Caki2 (cell line): Measurements from ENCODE around the gene PPP1CA. TPM values are rescaled to one million over a fixed set of nuclear protein-coding genes. Genes with fewer than 3 reads are reported as not detected.

Source experiments
- DNase-seq: peaks from one replicate; pipeline ENCODE4 v3.0.0-alpha.2; 2015; ENCODE audit warnings: low read depth
- in situ Hi-C: cut with HindIII; loops from 2 replicates; pipeline ENCODE4 v1.10.0; 2016; ENCODE audit warnings: low sequenced_read_pairs, low pct_unique_long_range_greater_than_20kb, mixed read lengths
- total RNA-seq: library from RNA; depleted of rRNA; stranded (reverse); fragments of >200 nt; shearing (Covaris generic); gene quantifications from 2 replicates; pipeline ENCODE4 v1.2.3, GENCODE V29; 2014; ENCODE audit warnings: low replicate concordance

Gene PPP1CA
- total RNA-seq, 1 experiment from 2014 or later, result 260 TPM

DNA sequence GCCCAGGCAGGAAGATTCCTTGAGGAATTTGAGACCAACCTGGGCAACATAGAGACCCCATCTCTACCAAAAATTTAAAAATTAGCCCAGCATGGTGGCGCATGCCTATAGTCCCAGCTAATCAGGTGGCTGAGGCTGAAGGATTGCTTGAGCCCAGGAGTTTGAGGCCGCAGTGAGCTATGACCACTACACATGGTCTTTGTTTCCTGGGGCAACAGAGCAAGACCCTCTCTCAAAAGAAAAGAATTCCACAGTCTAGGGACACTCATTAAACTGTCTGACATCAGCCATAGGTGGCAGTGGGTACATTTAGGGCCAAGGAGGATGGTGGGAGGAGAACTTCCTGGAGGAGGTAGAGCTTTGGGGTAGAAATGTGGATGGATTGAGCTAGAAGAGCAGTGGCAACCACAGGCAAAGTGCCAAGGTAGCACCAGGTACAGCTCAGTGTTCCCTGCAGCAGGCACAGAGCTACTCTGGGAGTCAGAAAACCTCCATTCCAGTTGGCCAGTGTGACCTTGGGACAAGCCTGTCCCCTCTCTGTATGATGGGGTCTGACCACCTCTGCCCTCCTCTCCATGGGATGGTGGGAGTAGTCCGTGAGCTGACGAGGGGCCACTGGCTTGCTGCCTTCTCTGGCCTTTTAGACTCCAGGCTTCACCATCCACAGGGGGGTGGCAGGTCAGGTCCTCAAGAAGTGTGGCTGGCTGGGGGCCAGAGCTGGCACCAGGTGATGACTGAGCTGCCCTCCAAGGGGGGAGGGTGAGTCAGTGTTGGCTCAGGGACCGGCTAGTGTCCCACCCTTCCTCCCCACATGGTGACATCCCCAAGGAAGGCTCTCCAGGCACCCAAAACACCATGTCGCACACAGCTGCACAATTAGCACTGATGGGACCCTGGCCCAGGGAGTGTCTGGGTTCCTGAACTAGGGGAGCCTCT, 24.5 kb downstream of the PPP1CA start:
- in situ Hi-C loops, result no loop called here
- peak; percentile 58 for DNase-seq

DNA sequence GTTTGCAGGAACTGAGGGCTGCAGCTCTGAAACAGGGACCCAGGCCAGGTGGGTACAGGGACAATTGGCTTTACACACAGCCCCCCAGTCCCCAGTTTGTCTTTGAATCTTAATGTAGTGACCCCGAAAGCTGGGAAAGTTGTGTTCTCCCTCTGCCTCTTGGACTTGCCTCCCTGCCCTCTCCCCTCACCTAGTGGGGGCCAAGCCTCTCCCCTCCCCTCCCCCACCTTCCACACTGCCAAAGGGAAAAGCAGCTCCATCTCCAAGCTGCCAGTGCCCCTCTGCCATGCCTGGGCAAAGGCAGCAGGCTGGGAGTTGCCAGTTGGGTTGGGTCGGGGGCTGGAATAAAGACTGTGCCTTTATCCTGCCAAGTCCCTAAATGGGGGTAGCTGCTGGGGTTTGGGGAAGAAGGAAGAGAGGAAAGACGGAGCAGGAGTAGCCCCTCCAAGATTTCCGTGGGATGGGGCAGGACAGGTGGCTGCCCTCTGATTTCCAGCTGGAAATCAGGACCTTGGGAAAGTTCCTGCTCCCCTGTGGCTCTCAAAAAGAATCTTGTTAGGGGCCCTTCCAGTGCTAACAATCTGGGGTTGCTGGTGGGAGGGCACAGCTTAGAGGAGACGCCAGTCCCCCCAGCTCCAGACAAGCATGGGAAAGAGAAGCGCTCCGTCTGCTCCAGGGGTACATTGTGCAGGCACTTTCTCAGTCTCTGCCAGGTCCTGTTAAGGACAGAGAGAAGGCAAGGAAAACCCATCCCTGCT, 25.4 kb downstream of the PPP1CA start:
- no peak for DNase-seq
- in situ Hi-C loops, result no loop called here

DNA sequence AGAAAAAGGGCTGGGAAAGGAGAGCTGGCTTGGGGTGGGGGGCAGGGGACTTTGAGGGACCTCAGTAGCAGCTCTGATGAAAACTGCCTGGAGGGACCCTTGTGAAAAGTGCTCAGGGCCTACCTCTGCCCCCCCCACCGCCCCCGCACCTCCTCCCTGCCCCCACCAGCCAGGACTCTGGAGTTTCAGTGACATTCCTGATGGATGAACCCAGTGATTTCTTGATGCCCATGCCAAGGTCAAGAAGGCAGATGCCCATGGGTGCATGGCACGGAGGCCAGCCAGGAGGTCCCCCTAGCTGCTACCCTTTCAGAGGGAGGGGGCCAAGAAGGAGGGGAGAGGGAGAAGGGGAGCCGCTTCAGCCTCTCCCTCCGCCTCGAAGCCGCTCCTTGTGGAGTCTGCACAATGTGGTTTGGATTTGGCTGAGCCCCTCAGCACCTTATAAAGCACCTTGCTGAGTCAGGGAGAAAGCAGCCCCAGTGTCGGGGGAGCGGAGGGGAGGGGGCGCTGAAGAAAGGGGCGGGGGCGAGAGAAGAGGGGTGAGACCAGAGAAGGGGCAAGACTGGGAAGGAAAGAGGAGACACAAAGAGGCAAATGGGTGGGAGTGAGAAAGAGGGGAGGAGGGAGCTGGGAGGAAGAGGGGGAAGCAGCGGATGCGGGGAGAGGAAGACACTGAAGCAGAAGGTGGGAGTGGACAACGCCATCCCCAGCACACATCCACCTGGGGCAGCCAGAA, 26.2 kb downstream of the PPP1CA start:
- no peak for DNase-seq
- in situ Hi-C loops, result no loop called here

DNA sequence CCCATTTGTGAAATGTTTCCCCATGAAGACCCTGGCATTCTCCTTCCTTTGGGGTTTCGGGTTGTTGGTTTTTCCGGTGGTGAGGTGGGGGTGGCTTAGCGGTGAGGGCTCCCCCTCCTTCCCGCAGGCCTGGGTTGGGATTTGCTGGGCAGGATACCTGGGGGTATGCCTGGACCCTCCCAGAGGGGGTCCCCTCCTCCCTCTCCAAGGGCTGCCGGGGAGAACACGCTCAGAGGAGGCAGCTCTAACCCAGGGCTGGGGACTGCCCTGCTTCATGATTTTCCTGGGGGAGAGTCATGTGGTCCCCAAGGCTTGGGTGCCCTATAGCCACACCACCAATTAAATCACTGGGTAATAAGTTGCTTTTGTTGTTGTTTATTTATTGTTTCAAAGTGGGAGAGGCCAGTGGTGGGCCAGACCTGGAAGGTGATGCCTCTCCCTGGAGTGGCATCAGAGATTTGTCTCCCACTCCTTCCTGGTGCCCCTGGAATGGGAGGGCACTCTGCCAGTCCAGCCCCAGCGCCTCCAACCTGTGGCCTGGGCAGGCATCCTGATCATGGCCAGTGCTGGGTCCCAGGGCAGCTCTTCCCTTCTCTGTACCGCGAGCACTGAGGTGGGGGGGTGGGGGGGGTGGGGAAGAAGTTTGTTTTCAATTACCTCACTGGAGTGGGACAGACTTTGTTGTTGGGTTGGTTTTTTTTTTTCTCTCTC, 26.9 kb downstream of the PPP1CA start:
- in situ Hi-C loops, result no loop called here
- DNase-seq, result peak; percentile 93

DNA sequence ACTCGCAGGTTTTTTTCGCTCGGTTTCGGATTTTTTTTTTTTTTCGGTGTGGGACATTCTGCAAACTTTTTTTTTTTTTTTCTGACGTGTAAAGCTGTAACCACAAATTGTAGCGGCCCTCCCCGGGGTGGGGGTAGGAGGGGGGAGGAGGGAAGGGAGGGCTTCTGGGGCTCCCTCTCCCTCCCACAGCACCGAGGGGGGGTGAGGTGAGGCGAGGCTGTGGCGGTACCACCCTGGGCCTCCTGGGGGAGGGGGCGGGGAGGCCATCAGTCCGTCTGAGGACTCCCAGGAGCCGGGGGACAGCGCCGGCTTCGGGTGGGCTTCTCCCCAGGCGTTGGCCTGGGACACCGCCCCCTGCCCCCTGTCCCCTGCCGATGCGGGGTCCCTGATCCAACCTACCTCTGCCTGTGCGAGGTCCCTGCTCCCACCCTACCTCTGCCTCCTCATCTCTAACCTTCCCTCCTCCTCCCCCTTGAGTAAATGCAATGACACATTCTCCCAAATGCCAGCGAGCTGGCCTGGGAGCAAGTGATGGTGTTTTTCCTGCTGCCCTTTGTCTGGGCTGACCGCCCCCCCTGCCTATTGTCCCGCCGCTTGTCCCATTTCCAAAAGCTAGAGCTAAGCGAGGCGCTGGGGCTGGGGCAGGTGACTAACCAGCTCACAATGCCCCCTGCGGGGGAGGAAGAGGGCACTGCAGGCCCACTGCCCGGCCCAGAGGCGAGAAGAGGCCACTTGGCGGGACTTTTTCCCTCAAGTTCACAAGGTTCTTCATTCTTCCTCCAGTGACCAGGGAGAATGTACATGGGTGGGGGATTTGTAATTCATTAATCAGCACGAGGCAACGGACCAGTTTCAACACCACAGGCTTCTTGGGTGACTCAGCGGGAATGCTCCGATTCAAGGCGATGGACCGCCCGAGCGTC, 27.7 kb downstream of the PPP1CA start:
- in situ Hi-C loops, result no loop called here
- peak; percentile 100 for DNase-seq

DNA sequence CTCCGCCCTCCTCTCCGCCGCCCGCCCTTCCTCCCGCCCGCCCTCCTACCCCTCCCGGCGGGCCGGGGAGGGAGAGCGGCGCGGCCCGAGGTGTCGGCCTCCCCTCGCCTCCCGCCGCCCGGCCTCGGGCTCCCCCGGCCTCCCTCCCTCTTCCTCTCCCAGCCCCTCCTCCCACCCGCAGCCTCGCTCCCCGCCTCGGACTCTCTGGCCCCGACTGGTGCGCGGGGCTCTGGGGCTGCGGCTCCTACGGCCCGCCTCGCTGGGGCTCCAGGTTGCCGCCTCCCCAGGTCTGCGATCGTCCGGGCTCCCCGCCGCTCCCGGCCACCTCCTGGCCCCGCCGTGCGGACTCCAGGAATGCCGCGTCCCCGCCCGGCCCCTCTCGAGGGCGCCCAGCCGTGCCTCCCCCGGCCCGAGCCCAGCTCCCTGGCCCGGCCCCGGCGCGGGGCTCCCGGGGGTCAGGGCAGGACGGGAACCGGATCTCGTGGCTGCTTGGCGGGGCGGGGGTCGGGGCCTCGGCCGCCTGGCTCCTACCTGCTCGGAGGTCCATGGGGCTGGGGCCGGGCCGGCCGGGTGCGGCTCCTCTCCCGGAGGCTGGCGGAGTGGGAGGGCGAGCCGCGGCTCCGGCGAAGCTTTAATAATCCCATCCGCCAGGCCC, 28.5 kb downstream of the PPP1CA start, which contains the start of gene CLCF1:
CLCF1 (minus strand) TSS at position 606 of the 655 bp plus-strand sequence; CDS start at position 547, 59 bp downstream.
- in situ Hi-C loops, result no loop called here
- DNase-seq, result peak; percentile 40

DNA sequence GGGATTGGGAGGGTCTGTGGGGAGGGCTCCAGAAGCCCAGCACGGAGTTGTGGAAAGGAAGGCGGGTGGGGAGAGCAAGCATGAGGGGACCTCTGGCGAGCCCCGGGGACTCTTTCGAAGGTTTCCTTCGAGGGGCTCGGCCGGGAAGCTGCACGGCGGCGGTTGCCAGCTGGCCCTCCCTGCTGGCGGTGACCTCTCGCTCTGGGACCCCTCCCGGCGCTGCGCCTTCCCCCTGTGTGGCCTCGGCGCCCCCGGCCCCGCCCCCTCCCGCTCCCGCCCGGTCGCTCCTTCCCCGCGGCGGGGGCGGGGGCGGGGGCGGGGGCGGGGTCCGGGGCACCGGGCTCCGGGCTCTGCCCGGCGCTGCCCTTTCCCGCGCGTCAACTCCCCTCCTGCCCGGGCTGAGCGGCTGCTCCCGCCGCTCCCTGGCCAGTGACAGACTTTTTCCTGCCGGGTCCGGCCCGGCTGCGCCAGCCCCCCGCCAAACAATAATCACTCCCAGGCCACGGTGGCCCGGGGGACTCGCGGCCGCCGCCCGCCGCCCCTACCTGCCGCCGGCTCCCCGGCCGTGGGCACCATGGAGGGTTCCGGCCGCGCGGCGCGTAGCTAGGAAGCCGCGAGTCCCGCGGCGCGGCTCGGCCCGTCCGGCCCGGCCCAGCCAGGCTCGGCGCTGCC, 29.2 kb downstream of the PPP1CA start:
- in situ Hi-C loops, result no loop called here
- no peak for DNase-seq

DNA sequence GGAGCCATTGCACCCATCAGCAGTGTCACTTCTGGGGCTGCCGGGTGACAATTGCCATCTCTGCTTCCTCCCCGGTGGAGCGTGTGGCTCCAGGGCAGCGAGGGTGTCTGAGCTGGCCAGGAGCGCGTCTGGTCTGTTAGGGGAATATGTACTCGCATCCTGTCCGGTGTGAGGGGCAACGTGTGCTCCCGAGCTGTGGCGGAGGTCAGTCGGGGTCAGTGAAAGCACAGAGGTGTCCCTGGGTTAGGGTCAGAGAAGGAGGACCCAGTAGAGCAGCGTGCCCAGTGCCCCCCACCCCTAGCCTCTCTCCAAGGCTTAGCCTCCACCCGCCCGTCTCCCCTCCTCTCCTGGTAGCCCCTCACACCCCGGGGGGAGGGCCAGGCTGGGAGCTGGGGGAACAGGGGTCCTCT, 29.7 kb downstream of the PPP1CA start:
- no peak for DNase-seq

DNA sequence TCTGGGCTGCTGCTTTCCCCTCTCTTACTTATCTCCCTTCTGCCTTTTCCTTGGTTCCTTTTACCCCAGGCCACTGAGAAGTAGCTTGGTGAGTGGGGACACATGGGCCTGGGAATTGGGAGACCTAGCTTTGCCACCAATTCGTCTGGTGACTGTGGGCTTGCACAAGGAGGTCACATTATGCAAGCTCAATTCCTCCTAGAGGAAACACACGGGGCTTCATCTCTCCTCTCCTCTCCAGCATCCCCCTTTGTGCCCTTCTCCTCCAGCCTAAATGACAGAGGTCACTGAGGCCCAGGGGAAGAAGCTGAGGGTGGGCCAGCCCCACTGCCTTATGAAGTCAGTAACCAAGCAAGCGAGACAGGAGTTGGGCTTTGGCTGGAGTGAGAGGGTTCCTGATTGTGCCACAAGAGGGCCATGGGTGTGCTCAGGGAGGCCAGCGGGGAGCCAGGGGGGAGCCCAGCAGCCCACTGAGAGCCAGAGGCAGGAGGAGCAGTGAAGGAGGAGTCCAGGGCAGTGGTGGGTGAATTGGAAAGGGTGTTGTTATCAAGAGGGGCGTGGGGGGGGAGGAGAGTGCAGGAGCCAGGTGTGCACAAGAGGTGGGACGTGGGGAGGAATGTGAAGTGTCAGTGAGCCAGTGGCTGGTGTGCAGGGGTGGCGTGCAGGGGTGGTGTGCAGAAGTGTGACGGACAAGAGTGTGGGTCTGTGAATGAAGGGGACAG, 30.3 kb downstream of the PPP1CA start:
- in situ Hi-C loops, result no loop called here
- peak; percentile 71 for DNase-seq

More for the DNA sequence above, 29.7 kb downstream of the PPP1CA start:
- in situ Hi-C loops, result no loop called here

DNA sequence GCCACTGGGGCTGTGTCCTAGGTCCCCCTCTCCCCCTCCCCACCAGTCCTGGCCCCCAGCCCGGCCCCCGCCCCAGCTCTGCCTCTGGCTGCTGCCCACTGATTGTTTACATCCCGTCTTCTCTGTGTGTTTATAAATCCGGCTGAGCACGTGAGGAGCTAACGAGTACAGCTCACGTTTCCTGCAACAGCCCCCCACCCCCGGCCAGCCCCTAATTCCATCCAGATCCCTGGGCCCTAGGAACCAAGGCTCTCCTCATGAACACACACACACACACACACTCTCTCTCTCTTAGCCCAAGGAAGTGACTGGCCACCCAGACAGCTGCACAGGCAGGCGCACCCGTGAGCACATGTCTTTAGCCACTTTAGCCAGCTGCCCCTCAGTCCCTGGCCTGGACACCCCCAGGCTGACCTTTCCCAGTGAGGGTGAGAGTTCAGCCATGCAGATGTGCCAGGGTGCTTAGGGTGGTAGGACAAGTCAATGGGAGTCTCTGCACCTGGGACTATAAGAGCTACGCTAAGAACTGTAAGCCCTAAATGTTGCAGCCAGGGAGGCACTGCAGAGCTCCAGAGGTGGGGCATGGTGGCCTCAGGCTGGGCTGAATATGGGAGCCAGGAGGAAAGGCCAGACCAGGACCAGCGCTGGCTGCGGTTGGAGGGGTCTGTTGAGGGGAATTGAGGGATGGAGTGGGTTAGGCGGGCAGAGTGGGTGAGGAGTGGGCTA, 31.1 kb downstream of the PPP1CA start:
- DNase-seq, result no peak
- in situ Hi-C loops, result no loop called here

DNA sequence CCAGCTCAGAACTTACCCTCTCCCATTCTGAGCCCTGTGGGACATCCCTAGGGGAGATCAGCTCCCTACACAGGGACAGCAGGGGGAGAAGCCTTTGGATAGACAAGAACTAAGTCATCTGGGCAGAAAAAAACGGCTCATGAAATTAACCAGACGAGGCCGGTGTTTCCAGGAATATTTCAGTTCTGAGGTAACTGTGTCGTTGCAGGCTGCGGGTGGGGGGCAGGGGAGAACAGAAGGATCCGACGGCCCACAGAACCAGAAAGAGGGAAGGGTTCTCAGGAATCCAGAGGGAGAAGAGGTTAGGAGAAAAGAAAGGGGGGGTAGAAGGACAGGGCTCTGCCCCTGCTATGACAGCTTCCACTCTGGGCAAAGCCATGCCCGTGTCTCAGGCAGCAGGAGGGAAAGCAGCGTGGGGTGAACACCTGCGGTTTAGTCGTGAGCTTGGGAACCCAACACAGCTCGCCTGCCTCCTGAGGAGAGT, 31.8 kb downstream of the PPP1CA start:
- no peak for DNase-seq
- in situ Hi-C loops, result no loop called here

DNA sequence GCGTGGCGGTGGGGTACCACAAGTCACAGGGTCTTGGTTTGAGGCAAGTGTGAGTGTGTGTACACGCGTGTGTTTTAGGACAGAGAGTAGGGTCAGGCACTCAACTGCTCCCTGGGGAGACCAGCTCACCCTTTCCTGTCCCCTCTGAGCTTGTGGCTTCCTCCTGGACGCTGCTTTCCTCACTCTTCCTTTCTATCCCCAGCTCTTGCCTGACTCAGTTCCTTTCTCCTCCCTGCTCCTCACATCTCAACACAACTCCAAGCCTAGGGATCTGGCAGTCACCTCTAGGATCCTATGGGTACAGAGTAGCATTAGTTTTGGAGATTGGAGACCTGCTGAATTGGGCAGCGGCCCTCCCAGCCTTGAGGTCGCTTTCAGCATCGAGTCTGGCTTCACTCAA, 32.4 kb downstream of the PPP1CA start:
- in situ Hi-C loops, result no loop called here
- DNase-seq, result no peak

DNA sequence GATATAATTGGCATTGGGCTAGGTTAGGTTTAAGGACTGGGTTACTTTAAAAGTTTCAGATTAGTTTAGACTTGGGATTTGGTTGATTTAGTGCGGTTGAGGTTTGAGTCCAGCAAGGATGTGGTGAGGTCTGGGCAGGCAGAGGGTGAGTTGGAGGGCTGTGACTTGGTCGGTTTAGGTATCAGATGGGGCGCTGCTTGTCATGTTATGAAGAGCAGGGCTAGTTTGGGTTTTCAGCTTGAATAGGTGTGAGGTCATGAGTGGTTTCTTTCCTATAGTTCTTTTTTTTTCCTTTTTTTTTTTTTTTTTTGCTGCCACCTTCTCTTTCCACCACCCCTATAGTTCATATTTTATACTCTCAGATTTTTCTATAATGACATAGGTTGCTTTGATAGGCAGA, 33.0 kb downstream of the PPP1CA start:
- in situ Hi-C loops, result no loop called here
- no peak for DNase-seq

DNA sequence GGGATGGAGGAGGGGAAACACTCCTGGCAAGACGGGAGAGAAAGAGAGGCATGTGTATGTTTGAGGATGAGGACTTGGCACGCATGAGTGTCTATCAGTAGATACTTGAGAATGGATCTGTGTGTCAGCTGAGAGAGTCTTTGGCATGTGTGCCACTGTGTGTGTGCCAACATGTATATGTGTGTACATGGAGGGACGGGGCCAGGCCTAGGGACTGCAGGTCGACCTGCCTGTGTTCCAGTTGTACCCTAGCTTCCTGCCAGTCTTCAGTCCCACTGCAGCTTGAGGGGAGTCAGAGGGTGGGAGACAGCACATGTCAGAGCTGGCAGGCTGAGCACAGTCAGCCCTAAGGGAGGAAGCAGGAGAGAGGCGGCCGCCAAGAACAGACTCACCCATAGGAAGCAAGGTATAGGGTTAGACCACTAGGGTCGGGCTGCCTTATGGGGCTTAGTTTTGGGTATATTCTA, 33.9 kb downstream of the PPP1CA start:
- no peak for DNase-seq
- in situ Hi-C loops, result no loop called here
